IMR-90 (cell line): ENCODE measurements around the gene NLE1. TPM values are rescaled to one million over a fixed set of nuclear protein-coding genes. Genes with fewer than 3 reads are reported as not detected.

ENCODE experiments used
- ATAC-seq: fragments of 200-7000 bp; cut with Tn5 transposase; 2 replicates; pipeline ENCODE4 v1.9.1; 2020; ENCODE audit warnings: low read depth, mild to moderate bottlenecking, moderate library complexity
- BruUV-seq: library from RNA; stranded (reverse); fragments of 400-500 nt; replicated peaks from 2 replicates; lab custom pipeline; 2021; lab: Mats Ljungman, UMichigan
- CTCF ChIA-PET: fragments of 300-600 bp; formaldehyde crosslinking; extraction: SDS; loops from one replicate; lab custom pipeline; 2021; ENCODE audit warnings: antibody characterized with exemption; lab: Yijun Ruan, JAX
- POLR2A ChIA-PET: fragments of 300-600 bp; sonication (Branson Sonifier 250); formaldehyde crosslinking; loops from one replicate; lab custom pipeline; 2022; ENCODE audit warnings: antibody characterized with exemption; ENCODE audit not compliant: unreplicated experiment; lab: Charles Lee
- DNase-seq: peaks from one replicate; pipeline ENCODE4 v3.0.0; 2013
- H2AFZ ChIP-seq: replicated peaks from 2 replicates; pipeline ENCODE3; 2013; ENCODE audit warnings: low read length, mild to moderate bottlenecking; ENCODE audit not compliant: poor library complexity
- H2AK5ac ChIP-seq: 2 replicates; pipeline ENCODE4 v1.6.1; 2013; ENCODE audit warnings: low read depth, low read length, inconsistent platforms
- H2AK9ac ChIP-seq: replicated peaks from 2 replicates; pipeline ENCODE3; 2013; ENCODE audit warnings: mild to moderate bottlenecking, low read depth, low read length, moderate library complexity; ENCODE audit not compliant: poor library complexity
- H2BK120ac ChIP-seq: 2 replicates; pipeline ENCODE4 v1.6.1; 2013; ENCODE audit warnings: low read depth, low read length, inconsistent platforms
- H2BK15ac ChIP-seq: 3 replicates; pipeline ENCODE4 v1.6.1; 2013; ENCODE audit warnings: low read depth, low read length, inconsistent platforms
- H2BK20ac ChIP-seq: 2 replicates; pipeline ENCODE4 v1.6.1; 2013; ENCODE audit warnings: low read depth, mild to moderate bottlenecking, inconsistent platforms, low read length, moderate library complexity
- H2BK5ac ChIP-seq: 2 replicates; pipeline ENCODE4 v1.6.1; 2013; ENCODE audit warnings: mild to moderate bottlenecking, low read depth, low read length, inconsistent platforms; ENCODE audit not compliant: poor library complexity, severe bottlenecking
- H3K14ac ChIP-seq: replicated peaks from 2 replicates; pipeline ENCODE4 v1.6.1; 2013; ENCODE audit warnings: low read depth, low read length, inconsistent platforms
- H3K18ac ChIP-seq: 2 replicates; pipeline ENCODE4 v1.6.1; 2013; ENCODE audit warnings: low read depth, low read length, control low read depth
- H3K23ac ChIP-seq: 2 replicates; pipeline ENCODE4 v1.6.1; 2013; ENCODE audit warnings: low read depth, low read length, inconsistent platforms
- H3K27ac ChIP-seq: 2 replicates; pipeline ENCODE4 v1.5.1; 2013; ENCODE audit warnings: mild to moderate bottlenecking, control low read depth, low read length; ENCODE audit not compliant: insufficient read depth
- H3K27me3 ChIP-seq: 2 replicates; pipeline ENCODE4 v1.6.1; 2013; ENCODE audit warnings: low read length; ENCODE audit not compliant: control insufficient read depth, insufficient read depth
- H3K36me3 ChIP-seq: 2 replicates; pipeline ENCODE4 v1.6.1; 2013; ENCODE audit warnings: low read length, mixed read lengths; ENCODE audit not compliant: control insufficient read depth, insufficient read depth
- H3K4ac ChIP-seq: 2 replicates; pipeline ENCODE4 v1.6.1; 2013; ENCODE audit warnings: low read depth, low read length, inconsistent platforms
- H3K4me1 ChIP-seq: 2 replicates; pipeline ENCODE4 v1.6.1; 2013; ENCODE audit warnings: low read length, mixed read lengths; ENCODE audit not compliant: control insufficient read depth, insufficient read depth
- H3K4me2 ChIP-seq: 2 replicates; pipeline ENCODE4 v1.6.1; 2013; ENCODE audit warnings: low read depth, mild to moderate bottlenecking, control low read depth, low read length, moderate library complexity
- H3K4me3 ChIP-seq: 2 replicates; pipeline ENCODE4 v1.5.1; 2013; ENCODE audit warnings: low read depth, mild to moderate bottlenecking, control low read depth, low read length, moderate library complexity; ENCODE audit not compliant: insufficient read depth
- H3K56ac ChIP-seq: 2 replicates; pipeline ENCODE4 v1.6.1; 2013; ENCODE audit warnings: low read length, inconsistent platforms; ENCODE audit not compliant: insufficient read depth; ENCODE audit errors: extremely low read depth
- H3K79me1 ChIP-seq, 2 experiments: 2 replicates each; pipeline ENCODE4 v1.6.1; 2013; ENCODE audit warnings: low read length in 2 of 2, inconsistent platforms in 1 of 2, low read depth in 1 of 2
- H3K9ac ChIP-seq: 2 replicates; pipeline ENCODE4 v1.6.1; 2013; ENCODE audit warnings: low read depth, low read length, control low read depth
- H3K9me1 ChIP-seq: 2 replicates; pipeline ENCODE4 v1.6.1; 2013; ENCODE audit warnings: low read length, inconsistent platforms; ENCODE audit not compliant: insufficient read depth
- H3K9me3 ChIP-seq: 2 replicates; pipeline ENCODE4 v1.6.1; 2013; ENCODE audit warnings: low read length; ENCODE audit not compliant: control insufficient read depth, insufficient read depth
- H4K20me1 ChIP-seq: 2 replicates; pipeline ENCODE4 v1.6.1; 2013; ENCODE audit warnings: low read length, inconsistent platforms; ENCODE audit not compliant: insufficient read depth
- H4K5ac ChIP-seq: 2 replicates; pipeline ENCODE4 v1.6.1; 2013; ENCODE audit warnings: mild to moderate bottlenecking, low read depth, low read length, control low read depth
- H4K8ac ChIP-seq, 2 experiments: 2 replicates each; pipeline ENCODE4 v1.6.1; 2013; ENCODE audit warnings: low read depth in 2 of 2, low read length in 2 of 2, control low read depth in 1 of 2, inconsistent platforms in 1 of 2
- H4K91ac ChIP-seq: 2 replicates; pipeline ENCODE4 v1.6.1; 2013; ENCODE audit warnings: low read depth, low read length, inconsistent platforms; ENCODE audit not compliant: insufficient read depth
- BHLHE40 ChIP-seq: fragments of 150-350 bp; IDR thresholded peaks from 2 replicates; pipeline ENCODE4 v1.6.1; 2016; ENCODE audit warnings: mild to moderate bottlenecking, low read depth, low read length
- CEBPB ChIP-seq: IDR thresholded peaks from 2 replicates; pipeline ENCODE4 v1.6.1; 2012; ENCODE audit warnings: low read depth, low read length, improper control_type of control experiment
- CTCF ChIP-seq: conservative IDR thresholded peaks from 2 replicates; pipeline ENCODE4 v1.5.1; 2012; ENCODE audit warnings: mild to moderate bottlenecking, low read depth, low read length, improper control_type of control experiment
- ELK1 ChIP-seq: fragments of 150-350 bp; IDR thresholded peaks from 2 replicates; pipeline ENCODE4 v1.6.1; 2016; ENCODE audit warnings: low read depth, mild to moderate bottlenecking, low read length, moderate library complexity, borderline replicate concordance
- FOS ChIP-seq: fragments of 150-350 bp; IDR thresholded peaks from 2 replicates; pipeline ENCODE4 v1.6.1; 2016; ENCODE audit warnings: low read depth, low read length
- MAFK ChIP-seq: IDR thresholded peaks from 2 replicates; pipeline ENCODE4 v1.6.1; 2012; ENCODE audit warnings: low read depth, low read length, improper control_type of control experiment
- MAZ ChIP-seq: IDR thresholded peaks from 2 replicates; pipeline ENCODE4 v1.6.1; 2012; ENCODE audit warnings: low read depth, mild to moderate bottlenecking, low read length, improper control_type of control experiment, moderate library complexity, borderline replicate concordance
- MXI1 ChIP-seq: IDR thresholded peaks from 2 replicates; pipeline ENCODE4 v1.6.1; 2012; ENCODE audit warnings: low read depth, mild to moderate bottlenecking, low read length, moderate library complexity, borderline replicate concordance
- NFE2L2 ChIP-seq: fragments of 150-350 bp; IDR thresholded peaks from 2 replicates; pipeline ENCODE4 v1.6.1; 2016; ENCODE audit warnings: low read depth, mild to moderate bottlenecking, low read length
- RAD21 ChIP-seq: IDR thresholded peaks from 2 replicates; pipeline ENCODE4 v1.6.1; 2012; ENCODE audit warnings: low read length, improper control_type of control experiment
- RCOR1 ChIP-seq: IDR thresholded peaks from 2 replicates; pipeline ENCODE4 v1.6.1; 2012; ENCODE audit warnings: mild to moderate bottlenecking, low read length, improper control_type of control experiment; ENCODE audit not compliant: insufficient replicate concordance
- RFX5 ChIP-seq: IDR thresholded peaks from 2 replicates; pipeline ENCODE4 v1.8.0; 2012; ENCODE audit warnings: low read depth, mild to moderate bottlenecking, low read length, moderate library complexity
- SMC3 ChIP-seq: fragments of 150-350 bp; IDR thresholded peaks from 2 replicates; pipeline ENCODE4 v1.6.1; 2016; ENCODE audit warnings: low read depth, mild to moderate bottlenecking, antibody characterized with exemption, low read length, moderate library complexity
- USF2 ChIP-seq: fragments of 150-350 bp; IDR thresholded peaks from 2 replicates; pipeline ENCODE4 v1.6.1; 2017; ENCODE audit warnings: mild to moderate bottlenecking, antibody characterized with exemption, low read length, low read depth
- WGBS, 2 experiments: methylation state at CpG; one replicate each; pipeline versions ENCODE4 v1.1.5 to v1.1.7; 2013; ENCODE audit warnings: missing lambda C conversion rate in 2 of 2; ENCODE audit not compliant: insufficient read length in 1 of 2; ENCODE audit errors: extremely low coverage in 2 of 2; 5-methylcytosine and 5-hydroxymethylcytosine counted together
- dilution Hi-C: fragments of 300-500 bp; cut with HindIII; formaldehyde crosslinking; loops from one replicate; pipeline ENCODE4 v1.14.3; 2018; ENCODE audit warnings: low sequenced_read_pairs; ENCODE audit not compliant: unreplicated experiment
- in situ Hi-C: fragments of 300-500 bp; cut with MboI; formaldehyde crosslinking; loops from 3 replicates; pipeline ENCODE4 v1.14.3; 2019; ENCODE audit warnings: low sequenced_read_pairs, inconsistent platforms, mixed read lengths
- intact Hi-C: fragments of 100-400 bp; cut with micrococcal nuclease; formaldehyde crosslinking; loops from 2 replicates; pipeline ENCODE4 v1.10.0; 2022
- polyA plus RNA-seq, 3 experiments: library from polyadenylated mRNA; depleted of rRNA; stranded (reverse); fragments of >200 nt; gene quantifications; 2 replicates each; pipeline ENCODE4 v1.2.3, GENCODE V29; 2012; ENCODE audit warnings: low replicate concordance in 1 of 3
- total RNA-seq: library from RNA; depleted of rRNA; stranded (reverse); fragments of >200 nt; gene quantifications from 2 replicates; pipeline ENCODE4 v1.2.3, GENCODE V29; 2012

NLE1 gene
- total and polyA plus RNA-seq, 2 of the 4 experiments (the other 2 are of a cell fraction) = 18.6 to 23.7 TPM

GRCh38 chr17:35154196-35155165 lies 12.4 kb upstream of the NLE1 start:
- no peak overlapping the region for H2AK9ac ChIP-seq
- ChIA-PET CTCF (no interaction called here), POLR2A (no interaction called here)
- no peak overlapping the region for H4K91ac ChIP-seq
- no peak overlapping the region for H2BK20ac ChIP-seq
- H3K4me2 ChIP-seq = no peak overlapping the region
- peaks cover 2% of the 10 kb centered on the region; the same call in 1 of the 2 replicates for H3K9me1 ChIP-seq
- no peak overlapping the region for H3K27ac ChIP-seq
- peaks cover 17% of the 10 kb centered on the region for H3K27me3 ChIP-seq
- H3K36me3 ChIP-seq = no peaks in the 10 kb centered on the region
- dilution Hi-C loops = no loop called here
- no peak overlapping the region for H3K4ac ChIP-seq
- H3K56ac ChIP-seq = no peak overlapping the region
- no peak overlapping the region for H2BK5ac ChIP-seq
- no peak overlapping the region for H3K9ac ChIP-seq
- intact Hi-C loops = no loop called here
- no peaks in the 10 kb centered on the region for H4K20me1 ChIP-seq
- no peak overlapping the region for H3K4me3 ChIP-seq
- H4K5ac ChIP-seq = no peak overlapping the region
- no peak overlapping the region for H4K8ac ChIP-seq
- no peak overlapping the region for H2AK5ac ChIP-seq
- H3K79me1 ChIP-seq = no peaks in the 10 kb centered on the region
- no peaks in the 10 kb centered on the region for H3K4me1 ChIP-seq
- H3K9me3 ChIP-seq = no peaks in the 10 kb centered on the region
- BruUV-seq = no TSS peak
- 90% methylated on average over 2 of the region's 13 CpGs; no CpG with 5 or more reads in 1 of the 2 experiments for WGBS, 2 experiments
- H2BK120ac ChIP-seq = no peak overlapping the region
- no peak overlapping the region for H2BK15ac ChIP-seq
- no peak overlapping the region for H3K18ac ChIP-seq
- in situ Hi-C loops = no loop called here
- ATAC-seq (no peak), DNase-seq (no peak)
- H3K14ac ChIP-seq = no peak overlapping the region
- no peak overlapping the region for H2AFZ ChIP-seq
- H3K23ac ChIP-seq = no peak overlapping the region
- TF ChIP-seq BHLHE40 (no peak), CEBPB (no peak), FOS (no peak), RFX5 (no peak), MAZ (no peak), USF2 (no peak), MAFK (no peak), MXI1 (no peak), SMC3 (no peak), RCOR1 (no peak), NFE2L2 (no peak), RAD21 (no peak), CTCF (no peak), ELK1 (no peak)
